ENCODE results near the gene PLEKHA4. TPM values are rescaled to one million over a fixed set of nuclear protein-coding genes. Genes with fewer than 3 reads are reported as not detected.
"Not testable (repeated sequence)": the region's sequence is repeated elsewhere in the genome, so short reads cannot be mapped to it uniquely, and the experiment has no call there.

PLEKHA4 gene
- polyA plus RNA-seq, 1 donor: 40.4 TPM

GRCh38 chr19:48887861-48888612 lies 19.6 kb upstream of the PLEKHA4 start:
- no peak for DNase-seq

- DNase-seq: no peak
Observed at GRCh38 chr19:48883726-48884125, 15.3 kb upstream of the PLEKHA4 start.

GRCh38 chr19:48881741-48882657 lies 13.6 kb upstream of the PLEKHA4 start:
- no peak for DNase-seq

- DNase-seq: not testable (repeated sequence)
Observed at GRCh38 chr19:48879696-48880095, 11.3 kb upstream of the PLEKHA4 start.

- DNase-seq: no peak
Observed at GRCh38 chr19:48879025-48879637, 10.7 kb upstream of the PLEKHA4 start.

GRCh38 chr19:48878196-48879024 lies 10.0 kb upstream of the PLEKHA4 start:
- no peak for DNase-seq

- DNase-seq: no peak
Observed at GRCh38 chr19:48877855-48878195, 9.4 kb upstream of the PLEKHA4 start.

- not testable (repeated sequence) for DNase-seq
Observed at GRCh38 chr19:48876043-48876981, 7.9 kb upstream of the PLEKHA4 start.

- no peak for DNase-seq
Observed at GRCh38 chr19:48874303-48875135, 6.1 kb upstream of the PLEKHA4 start.

GRCh38 chr19:48873476-48874302 lies 5.3 kb upstream of the PLEKHA4 start:
- DNase-seq: no peak

- peak; percentile 87 for DNase-seq
Observed at GRCh38 chr19:48872884-48873475, 4.6 kb upstream of the PLEKHA4 start.

- peak; percentile 97 for DNase-seq
Observed at GRCh38 chr19:48872182-48872883, 3.9 kb upstream of the PLEKHA4 start, which contains the start of gene PPP1R15A. PPP1R15A (plus strand) TSS chr19:48872421; CDS start chr19:48873234, 813 bp downstream.

GRCh38 chr19:48871471-48872181 lies 3.2 kb upstream of the PLEKHA4 start:
- not testable (repeated sequence) for DNase-seq

- no peak for DNase-seq
Observed at GRCh38 chr19:48870048-48870447, 1.6 kb upstream of the PLEKHA4 start.

GRCh38 chr19:48867746-48868113 lies 687 bp downstream of the PLEKHA4 start:
- DNase-seq: no peak

GRCh38 chr19:48867123-48867745 lies 1.2 kb downstream of the PLEKHA4 start:
- DNase-seq: peak; percentile 52

- DNase-seq: no peak
Observed at GRCh38 chr19:48866692-48867091, 1.7 kb downstream of the PLEKHA4 start.

Measured in hindlimb muscle (tissue), 1 donor.